Stomach smooth muscle (tissue), 2 donors: ENCODE data around the gene CCDC51.
"Not testable (repeated sequence)": the region's sequence is repeated elsewhere in the genome, so short reads cannot be mapped to it uniquely, and the experiment has no call there.

Experiments
- H3K27ac ChIP-seq: one replicate; pipeline ENCODE4 v1.7.0; 2013; ENCODE audit warnings: mild to moderate bottlenecking, low read length, inconsistent platforms
- H3K27me3 ChIP-seq, 2 donors: one replicate each; pipeline ENCODE4 v1.7.0; 2013; ENCODE audit warnings: low read length in 2 of 2; ENCODE audit not compliant: insufficient read depth in 2 of 2, control insufficient read depth in 1 of 2
- H3K36me3 ChIP-seq, 2 donors: one replicate each; pipeline ENCODE4 v1.7.0; 2013; ENCODE audit warnings: low read length in 2 of 2; ENCODE audit not compliant: control insufficient read depth in 2 of 2, insufficient read depth in 2 of 2
- H3K4me1 ChIP-seq: one replicate; pipeline ENCODE4 v1.7.0; 2013; ENCODE audit warnings: low read length; ENCODE audit not compliant: control insufficient read depth, insufficient read depth
- H3K4me3 ChIP-seq, 2 donors: one replicate each; pipeline ENCODE4 v1.7.0; 2013; ENCODE audit warnings: low read length in 2 of 2
- H3K9ac ChIP-seq, 2 donors: one replicate each; pipeline ENCODE4 v1.7.0; 2013; ENCODE audit warnings: low read length in 2 of 2, mild to moderate bottlenecking in 1 of 2
- H3K9me3 ChIP-seq, 2 donors: one replicate each; pipeline ENCODE4 v1.7.0; 2013; ENCODE audit warnings: low read length in 2 of 2; ENCODE audit not compliant: control insufficient read depth in 2 of 2
- donor health status: healthy.
- donor health status: Pancreatic carcinoma.

The CCDC51 gene

GRCh38 chr3:48439820-48440589, at the start of gene CCDC51, which contains the start of gene TMA7:
Gene CCDC51, minus strand, starts transcription at chr3:48440119. Its CDS starts 4,991 bp downstream, at chr3:48435128.
Gene TMA7, plus strand, starts transcription at chr3:48440257. Its CDS starts 40 bp downstream, at chr3:48440297.
- H3K36me3 ChIP-seq: peaks cover 12 to 16% of the 10 kb centered on the region in 2 donors
- H3K4me3 ChIP-seq: peak within 1 kb of the TSS; percentile 91 to 98
- H3K27me3 ChIP-seq: no peaks in the 10 kb centered on the region
- no peaks in the 10 kb centered on the region for H3K9me3 ChIP-seq
- peak within 1 kb of the TSS; percentile 90 for H3K9ac ChIP-seq
- H3K4me1 ChIP-seq: peaks cover 39% of the 10 kb centered on the region
- peak within 1 kb of the TSS; percentile 79 for H3K27ac ChIP-seq

GRCh38 chr3:48486952-48487351, 47.0 kb upstream of the CCDC51 start:
- no peaks in the 10 kb centered on the region for H3K27me3 ChIP-seq
- no peak overlapping the region for H3K4me3 ChIP-seq
- no peaks in the 10 kb centered on the region for H3K9me3 ChIP-seq
- no peaks in the 10 kb centered on the region for H3K4me1 ChIP-seq
- no peak overlapping the region for H3K9ac ChIP-seq
- H3K36me3 ChIP-seq: no peaks in the 10 kb centered on the region
- no peak overlapping the region for H3K27ac ChIP-seq

DNA sequence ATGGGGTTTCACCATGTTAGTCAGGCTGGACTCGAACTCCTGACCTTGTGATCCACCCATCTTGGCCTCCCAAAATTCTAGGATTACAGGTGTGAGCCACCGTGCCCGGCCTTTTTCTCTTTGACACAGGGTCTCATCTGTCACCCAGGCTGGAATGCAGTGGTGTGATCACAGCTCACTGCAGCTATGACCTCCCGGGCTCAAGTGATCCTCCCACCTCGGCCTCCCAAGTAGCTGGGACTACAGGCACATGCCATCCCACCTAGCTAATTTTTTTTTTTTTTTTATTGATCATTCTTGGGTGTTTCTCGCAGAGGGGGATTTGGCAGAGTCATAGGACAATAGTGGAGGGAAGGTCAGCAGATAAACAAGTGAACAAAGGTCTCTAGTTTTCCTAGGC, 42.9 kb upstream of the CCDC51 start:
- H3K4me1 ChIP-seq, H3K9me3 ChIP-seq, H3K27me3 ChIP-seq, H3K4me3 ChIP-seq, H3K9ac ChIP-seq, H3K36me3 ChIP-seq, H3K27ac ChIP-seq: not testable (repeated sequence)

DNA sequence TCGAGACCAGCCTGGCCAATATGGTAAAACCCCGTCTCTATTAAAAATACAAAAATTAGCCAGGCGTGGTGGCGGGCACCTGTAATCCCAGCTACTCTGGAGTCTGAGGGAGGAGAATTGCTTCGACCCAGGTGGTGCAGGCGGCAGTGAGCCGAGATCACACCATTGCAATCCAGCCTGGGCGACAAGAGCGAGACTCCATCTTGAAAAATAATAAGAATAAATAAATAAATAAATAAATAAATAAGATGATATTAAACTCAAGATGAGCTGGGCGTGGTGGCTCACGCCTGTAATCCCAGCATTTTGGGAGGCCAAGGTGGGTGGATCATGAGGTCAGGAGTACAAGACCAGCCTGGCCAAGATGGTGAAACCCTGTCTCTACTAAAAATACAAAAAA, 41.0 kb upstream of the CCDC51 start:
- not testable (repeated sequence) for H3K27ac ChIP-seq, H3K36me3 ChIP-seq, H3K4me1 ChIP-seq

DNA sequence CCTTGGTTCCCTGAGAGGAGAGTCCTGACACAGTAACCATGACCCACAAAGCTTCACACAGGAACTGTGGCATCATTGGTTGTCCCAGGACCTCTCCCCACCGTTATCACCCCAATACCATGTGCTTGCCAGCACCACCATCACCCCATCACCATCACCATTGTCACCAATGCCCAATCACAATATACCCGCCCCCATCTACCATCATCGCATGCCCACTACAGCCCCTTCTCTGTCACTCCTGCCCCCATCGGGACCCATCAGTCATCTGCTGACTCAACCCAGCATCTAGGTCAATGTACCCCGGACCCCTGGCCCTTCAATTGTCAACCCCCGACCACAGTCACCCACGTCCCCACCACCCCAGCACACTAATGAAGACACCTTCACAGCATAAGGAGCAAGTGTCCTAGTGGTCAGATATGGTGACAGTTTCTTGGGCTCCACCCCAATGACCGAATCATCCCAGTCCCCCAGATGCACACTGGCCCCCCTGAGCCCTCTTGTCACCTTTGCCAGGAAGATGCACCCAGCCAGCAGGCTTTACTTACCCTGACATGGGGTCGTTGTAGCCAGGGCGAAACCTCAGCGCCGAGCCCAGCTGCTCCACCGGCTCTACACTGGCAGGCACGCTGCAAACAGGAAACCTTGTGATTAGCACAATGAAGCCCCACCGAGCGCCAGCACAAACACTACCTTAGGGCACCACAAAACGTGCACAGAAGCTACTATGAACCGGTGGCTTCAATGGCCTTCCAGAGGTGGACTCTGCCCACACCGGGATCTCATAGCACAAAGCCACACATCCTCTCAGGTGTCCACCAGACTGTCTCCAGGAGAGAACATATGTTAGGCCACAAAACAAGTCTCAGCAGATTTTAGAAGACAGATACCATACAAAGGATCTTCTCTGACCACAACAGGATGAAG, 39.0 kb upstream of the CCDC51 start:
- H3K9ac ChIP-seq: no peak overlapping the region
- H3K27me3 ChIP-seq: no peaks in the 10 kb centered on the region
- no peaks in the 10 kb centered on the region for H3K9me3 ChIP-seq
- peaks cover 0 to 3% of the 10 kb centered on the region in 2 donors for H3K36me3 ChIP-seq
- peaks cover 4% of the 10 kb centered on the region for H3K4me1 ChIP-seq
- H3K27ac ChIP-seq: no peak overlapping the region
- H3K4me3 ChIP-seq: no peak overlapping the region

More for the DNA sequence above, 41.0 kb upstream of the CCDC51 start:
- H3K9ac ChIP-seq, H3K27me3 ChIP-seq, H3K9me3 ChIP-seq, H3K4me3 ChIP-seq: not testable (repeated sequence)

- no peak overlapping the region for H3K9ac ChIP-seq
- H3K27me3 ChIP-seq: no peaks in the 10 kb centered on the region
- H3K36me3 ChIP-seq: peaks cover 0 to 3% of the 10 kb centered on the region in 2 donors
- H3K9me3 ChIP-seq: no peaks in the 10 kb centered on the region
- no peak overlapping the region for H3K4me3 ChIP-seq
- no peak overlapping the region for H3K27ac ChIP-seq
- peaks cover 9% of the 10 kb centered on the region for H3K4me1 ChIP-seq
Measured at GRCh38 chr3:48477959-48478520, 38.1 kb upstream of the CCDC51 start.

DNA sequence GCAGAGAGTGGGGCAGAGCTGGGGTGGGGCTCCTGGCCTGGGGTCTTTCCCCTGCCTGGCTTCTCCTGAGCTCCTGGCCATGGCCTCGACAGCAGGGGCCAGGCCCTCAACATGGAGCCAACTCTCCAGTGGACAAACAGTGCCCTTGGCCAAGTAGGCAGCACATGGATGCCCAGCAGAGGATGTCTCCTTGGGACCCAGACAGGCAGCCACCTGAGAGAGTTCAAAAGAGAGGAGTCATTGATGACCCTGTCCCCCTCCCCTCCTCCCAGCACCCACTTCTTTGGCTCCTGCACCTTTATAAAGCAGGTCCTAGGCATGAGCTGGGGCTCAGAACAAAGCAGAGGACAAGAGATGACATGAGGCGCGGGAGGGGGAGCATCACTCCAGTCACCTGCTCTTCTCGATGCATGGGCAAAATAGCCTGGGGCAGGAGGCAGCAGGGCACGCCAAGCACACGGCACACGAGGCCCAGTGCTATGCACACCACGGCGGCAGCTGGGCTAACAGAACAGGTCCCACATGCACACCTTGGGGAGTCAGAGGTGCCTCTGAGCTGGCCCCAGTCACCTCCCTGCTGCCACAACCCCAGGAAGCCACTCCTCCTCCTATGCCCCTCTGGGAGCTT, 36.6 kb upstream of the CCDC51 start:
- Histone ChIP-seq H3K36me3 (peaks cover 0 to 3% of the 10 kb centered on the region in 2 donors), H3K27me3 (no peaks in the 10 kb centered on the region), H3K9me3 (no peaks in the 10 kb centered on the region), H3K4me1 (peaks cover 17% of the 10 kb centered on the region), H3K4me3 (no peak overlapping the region), H3K27ac (no peak overlapping the region), H3K9ac (no peak overlapping the region)

DNA sequence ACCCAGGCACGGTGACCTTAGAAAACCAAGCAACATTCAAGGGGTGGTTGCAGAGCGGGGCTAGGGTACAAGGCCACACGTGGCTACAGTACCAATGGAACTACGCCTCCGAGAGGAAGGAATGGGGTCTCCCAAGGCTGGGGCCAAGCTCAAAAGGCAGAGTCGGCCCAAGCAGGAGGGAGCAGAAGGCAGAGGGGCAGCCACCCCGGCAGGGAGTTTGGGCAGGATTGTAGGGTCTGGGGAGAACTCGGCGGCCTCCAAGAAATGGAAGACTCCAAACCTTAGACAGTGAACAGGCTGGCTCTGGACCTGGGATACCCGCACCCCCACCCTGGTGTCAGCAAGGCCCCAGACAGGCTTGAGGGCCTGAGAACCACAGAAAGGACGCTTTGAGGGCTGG, 35.3 kb upstream of the CCDC51 start:
- H3K9ac ChIP-seq: no peak overlapping the region
- H3K9me3 ChIP-seq: no peaks in the 10 kb centered on the region
- H3K4me1 ChIP-seq: peaks cover 24% of the 10 kb centered on the region
- peaks cover 0 to 3% of the 10 kb centered on the region in 2 donors for H3K36me3 ChIP-seq
- H3K27me3 ChIP-seq: no peaks in the 10 kb centered on the region
- H3K27ac ChIP-seq: no peak overlapping the region
- no peak overlapping the region for H3K4me3 ChIP-seq

GRCh38 chr3:48474619-48475018, 34.7 kb upstream of the CCDC51 start:
- Histone ChIP-seq H3K9ac (no peak overlapping the region), H3K4me1 (peaks cover 30% of the 10 kb centered on the region), H3K4me3 (no peak overlapping the region), H3K27me3 (no peaks in the 10 kb centered on the region), H3K27ac (no peak overlapping the region), H3K9me3 (no peaks in the 10 kb centered on the region), H3K36me3 (peaks cover 0 to 3% of the 10 kb centered on the region in 2 donors)

DNA sequence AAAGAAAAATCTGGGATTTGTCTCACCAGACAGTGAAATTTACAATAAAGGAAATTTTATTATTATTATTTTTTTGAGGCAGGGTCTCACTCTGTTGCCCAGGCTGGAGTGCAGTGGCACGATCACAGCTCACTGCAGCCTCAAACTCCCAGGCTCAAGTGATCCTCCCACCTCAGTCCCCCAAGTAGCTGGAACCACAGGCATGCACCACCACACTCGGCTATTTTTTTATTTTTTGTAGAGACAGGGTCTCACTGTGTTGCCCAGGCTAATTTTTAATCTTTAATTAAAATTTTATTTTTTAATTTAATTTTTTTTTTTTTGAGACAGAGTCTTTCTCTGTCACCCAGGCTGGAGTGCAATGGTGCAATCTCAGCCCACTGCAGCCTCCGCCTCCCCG, 34.1 kb upstream of the CCDC51 start:
- not testable (repeated sequence) for H3K27ac ChIP-seq, H3K27me3 ChIP-seq, H3K9ac ChIP-seq, H3K4me3 ChIP-seq, H3K36me3 ChIP-seq, H3K9me3 ChIP-seq
- H3K4me1 ChIP-seq: peaks cover 36% of the 10 kb centered on the region
